VCaP (cell line): Measurements from ENCODE around the gene CD207.

Experiments
- H3K27ac ChIP-seq: fragments of 450-650 bp; 2 replicates; pipeline ENCODE4 v1.5.1; 2017
- TF ChIP-seq, protein P1 (sequence below): fragments of 450-650 bp; conservative IDR thresholded peaks from 2 replicates; pipeline ENCODE4 v1.5.1; 2017; ENCODE audit warnings: mild to moderate bottlenecking, moderate library complexity

CD207 gene

DNA sequence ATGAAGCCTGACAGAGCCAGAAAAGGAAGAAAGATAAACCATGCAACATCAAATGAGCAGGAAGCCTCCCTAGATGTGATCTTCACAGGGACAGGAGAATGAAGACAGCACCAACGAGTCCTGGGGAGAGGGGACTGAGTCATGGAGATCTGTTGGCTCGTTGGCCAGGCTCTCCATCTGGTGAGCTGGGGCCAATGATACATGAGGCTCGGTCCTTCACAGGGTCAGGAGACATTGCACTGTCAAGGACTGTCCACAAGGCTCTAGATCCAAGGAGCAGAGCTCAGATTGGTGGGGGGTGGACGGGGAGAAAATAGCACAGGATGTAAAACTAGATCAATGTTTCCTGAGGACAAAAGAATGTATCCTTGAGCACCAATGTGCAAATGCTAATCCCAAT, 735 bp downstream of the CD207 start:
- TF ChIP-seq, protein P1, sequence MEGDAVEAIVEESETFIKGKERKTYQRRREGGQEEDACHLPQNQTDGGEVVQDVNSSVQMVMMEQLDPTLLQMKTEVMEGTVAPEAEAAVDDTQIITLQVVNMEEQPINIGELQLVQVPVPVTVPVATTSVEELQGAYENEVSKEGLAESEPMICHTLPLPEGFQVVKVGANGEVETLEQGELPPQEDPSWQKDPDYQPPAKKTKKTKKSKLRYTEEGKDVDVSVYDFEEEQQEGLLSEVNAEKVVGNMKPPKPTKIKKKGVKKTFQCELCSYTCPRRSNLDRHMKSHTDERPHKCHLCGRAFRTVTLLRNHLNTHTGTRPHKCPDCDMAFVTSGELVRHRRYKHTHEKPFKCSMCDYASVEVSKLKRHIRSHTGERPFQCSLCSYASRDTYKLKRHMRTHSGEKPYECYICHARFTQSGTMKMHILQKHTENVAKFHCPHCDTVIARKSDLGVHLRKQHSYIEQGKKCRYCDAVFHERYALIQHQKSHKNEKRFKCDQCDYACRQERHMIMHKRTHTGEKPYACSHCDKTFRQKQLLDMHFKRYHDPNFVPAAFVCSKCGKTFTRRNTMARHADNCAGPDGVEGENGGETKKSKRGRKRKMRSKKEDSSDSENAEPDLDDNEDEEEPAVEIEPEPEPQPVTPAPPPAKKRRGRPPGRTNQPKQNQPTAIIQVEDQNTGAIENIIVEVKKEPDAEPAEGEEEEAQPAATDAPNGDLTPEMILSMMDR: no peak
- H3K27ac ChIP-seq: no peak overlapping the region

DNA sequence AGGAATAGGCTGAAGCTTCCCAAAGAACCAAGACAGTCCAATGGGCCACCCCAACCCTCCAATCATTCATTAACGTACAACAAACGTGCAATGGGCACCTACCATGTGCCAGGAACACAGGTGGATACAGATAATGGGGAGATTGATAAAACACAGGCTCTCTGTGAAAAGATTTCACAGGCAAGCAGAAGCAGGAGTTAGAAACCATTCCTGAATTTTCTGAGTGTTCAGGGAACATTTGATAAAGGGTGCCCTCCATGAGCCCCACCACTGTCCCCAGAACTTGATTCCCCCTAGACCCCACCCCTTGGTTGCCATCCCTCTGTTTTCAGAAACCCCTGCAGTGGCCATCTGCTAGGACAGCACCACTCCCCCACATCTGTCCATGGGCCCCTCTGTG, 1.5 kb downstream of the CD207 start:
- TF ChIP-seq, protein P1: no peak
- no peak overlapping the region for H3K27ac ChIP-seq

DNA sequence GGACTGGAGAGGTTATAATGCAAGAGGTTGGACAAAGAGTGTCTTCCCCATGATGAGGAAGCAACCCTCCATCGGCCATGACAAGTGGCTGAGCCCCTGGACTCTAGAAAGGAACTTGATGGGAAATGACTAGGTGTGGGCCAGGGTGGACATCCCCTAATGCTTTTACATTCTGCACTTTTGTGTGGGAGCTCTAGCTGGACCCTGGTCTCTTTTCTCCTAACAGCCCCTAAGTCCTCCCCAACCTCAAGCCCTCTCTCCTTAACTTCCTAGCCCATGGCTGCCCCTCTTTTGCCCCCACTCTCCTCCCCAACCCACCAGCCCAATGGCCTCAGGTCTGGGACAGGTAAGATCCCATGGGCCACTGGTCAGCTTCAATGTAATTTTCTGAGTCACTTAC, 2.4 kb downstream of the CD207 start:
- no peak overlapping the region for H3K27ac ChIP-seq
- TF ChIP-seq, protein P1: no peak

DNA sequence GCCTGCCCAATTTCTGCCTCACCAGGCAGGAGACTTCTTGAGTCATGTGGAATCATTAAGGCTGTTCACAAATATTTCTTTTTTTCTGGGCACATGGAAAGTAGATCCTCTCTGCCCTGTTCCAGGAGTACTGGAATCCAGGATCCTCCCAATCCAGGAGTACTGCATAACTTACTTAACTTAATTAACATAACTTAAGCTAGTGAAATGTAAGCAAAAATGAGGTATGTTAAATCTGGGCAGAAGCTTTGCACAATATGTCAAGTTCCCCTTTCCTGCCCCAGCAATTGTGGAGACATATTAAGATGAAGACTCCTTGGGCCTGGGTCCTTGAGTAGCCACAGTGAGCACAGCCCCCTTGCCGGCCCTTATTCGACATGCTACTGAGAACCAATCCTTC, 3.2 kb downstream of the CD207 start:
- H3K27ac ChIP-seq: no peak overlapping the region
- TF ChIP-seq, protein P1: no peak

DNA sequence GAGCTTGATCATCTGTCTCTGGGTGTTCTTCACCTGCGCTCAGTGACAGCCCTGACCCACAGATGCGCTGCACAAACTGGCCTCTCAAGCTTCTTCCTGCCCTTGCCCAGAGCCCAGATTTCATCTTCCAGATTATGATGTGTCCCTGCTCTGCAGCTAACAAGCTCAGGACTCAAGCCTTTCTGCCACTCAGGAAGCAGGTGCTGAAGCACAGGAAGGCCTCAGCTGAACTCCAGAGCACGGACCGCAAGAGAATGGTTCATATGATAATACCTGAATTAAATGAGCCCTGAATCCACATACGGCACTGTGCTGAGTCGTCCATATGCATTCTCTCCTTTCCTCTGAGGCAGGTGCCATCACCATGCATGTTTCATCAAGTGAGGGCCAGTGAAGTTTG, 3.8 kb downstream of the CD207 start:
- H3K27ac ChIP-seq: no peak overlapping the region
- TF ChIP-seq, protein P1: no peak

DNA sequence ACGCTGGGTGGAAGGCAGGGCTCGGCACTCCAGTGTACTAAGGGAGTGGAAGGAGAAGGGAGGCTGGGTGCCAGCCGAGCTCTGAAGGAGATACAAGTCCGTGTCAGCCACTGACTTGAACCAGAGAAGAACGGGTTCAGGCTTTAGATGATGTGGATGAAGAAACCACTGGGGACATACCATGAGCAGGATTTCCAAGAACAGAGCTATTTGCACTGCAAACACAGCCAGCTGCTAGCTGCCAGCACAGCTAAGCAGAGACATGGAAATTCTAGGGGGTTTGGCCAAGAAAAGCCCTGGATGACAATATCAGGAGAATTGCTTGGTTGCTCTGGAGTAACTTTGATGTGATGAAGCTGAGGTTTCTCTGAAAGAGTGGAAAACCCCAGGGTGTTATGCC, 5.2 kb downstream of the CD207 start:
- TF ChIP-seq, protein P1: no peak
- H3K27ac ChIP-seq: no peak overlapping the region

DNA sequence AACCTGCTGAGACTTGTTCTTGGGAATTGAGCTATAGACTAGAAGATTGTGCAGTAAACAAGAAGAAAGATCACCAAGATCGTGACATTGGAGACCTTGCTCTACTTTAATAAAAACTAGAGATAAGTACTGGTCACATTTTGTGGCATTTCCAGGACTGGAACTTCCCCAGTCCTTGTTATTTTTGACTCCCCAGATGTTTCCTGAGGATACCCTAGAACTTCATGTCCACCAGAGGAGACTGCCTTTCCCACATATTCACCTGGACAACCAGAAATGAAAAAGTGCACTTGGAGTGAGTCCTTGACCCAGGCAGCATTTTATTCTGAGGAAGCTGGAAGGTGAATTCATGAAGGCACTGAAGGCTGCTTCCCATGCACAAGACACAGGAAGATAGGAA, 5.7 kb downstream of the CD207 start:
- H3K27ac ChIP-seq: no peak overlapping the region
- TF ChIP-seq, protein P1: no peak
